PC-3 (cell line): ENCODE data around the gene CEND1. TPM values are rescaled to one million over a fixed set of nuclear protein-coding genes. Genes with fewer than 3 reads are reported as not detected.

ENCODE experiments used
- ATAC-seq: fragments of 200-7000 bp; cut with Tn5 transposase; 2 replicates; pipeline ENCODE4 v1.9.1; 2020; ENCODE audit warnings: mild to moderate bottlenecking, moderate library complexity
- BruUV-seq: library from RNA; stranded (reverse); fragments of 400-500 nt; replicated peaks from 2 replicates; lab custom pipeline; 2021; lab: Mats Ljungman, UMichigan
- CTCF ChIA-PET: fragments of 300-600 bp; sonication (Branson Sonifier 250); formaldehyde crosslinking; loops from one replicate; lab custom pipeline; 2022; ENCODE audit warnings: antibody characterized with exemption; lab: Charles Lee
- POLR2A ChIA-PET: fragments of 300-600 bp; sonication (Branson Sonifier 250); formaldehyde crosslinking; loops from one replicate; lab custom pipeline; 2022; ENCODE audit warnings: antibody characterized with exemption; ENCODE audit not compliant: unreplicated experiment; lab: Charles Lee
- DNase-seq: peaks from one replicate; pipeline ENCODE4 v3.0.0-alpha.2; 2015
- H2AFZ ChIP-seq: fragments of 300-600 bp; sonication (generic); 2 replicates; pipeline ENCODE4 v1.6.0; 2016; ENCODE audit warnings: antibody characterized with exemption, low read length
- H3F3A ChIP-seq: fragments of 300-600 bp; sonication (generic); one replicate; pipeline ENCODE4 v1.6.0; 2017; ENCODE audit warnings: antibody characterized with exemption, low read length, control low read depth, mild to moderate bottlenecking; ENCODE audit not compliant: unreplicated experiment
- H3K27ac ChIP-seq: fragments of 300-600 bp; sonication (generic); 2 replicates; pipeline ENCODE4 v1.5.1; 2016; ENCODE audit warnings: mild to moderate bottlenecking, low read length
- H3K27me3 ChIP-seq: fragments of 300-600 bp; sonication (generic); 2 replicates; pipeline ENCODE4 v1.6.1; 2016; ENCODE audit warnings: low read length, mixed read lengths
- H3K36me3 ChIP-seq: fragments of 300-600 bp; sonication (generic); 2 replicates; pipeline ENCODE4 v1.6.1; 2016; ENCODE audit warnings: low read depth, mixed run types, low read length, mixed read lengths
- H3K4me1 ChIP-seq: fragments of 300-600 bp; sonication (generic); 2 replicates; pipeline ENCODE4 v1.5.1; 2016; ENCODE audit warnings: low read length; ENCODE audit not compliant: insufficient read depth
- H3K4me2 ChIP-seq: fragments of 300-600 bp; sonication (generic); 2 replicates; pipeline ENCODE4 v1.6.0; 2016; ENCODE audit warnings: low read length
- H3K4me3 ChIP-seq: fragments of 300-600 bp; sonication (generic); 2 replicates; pipeline ENCODE4 v1.5.1; 2016; ENCODE audit warnings: mild to moderate bottlenecking, low read length, mixed read lengths
- H3K79me2 ChIP-seq: fragments of 300-600 bp; sonication (generic); 2 replicates; pipeline ENCODE4 v1.6.1; 2017; ENCODE audit warnings: low read length, mixed read lengths
- H3K9ac ChIP-seq: fragments of 300-600 bp; sonication (generic); 2 replicates; pipeline ENCODE4 v1.6.0; 2016; ENCODE audit warnings: mild to moderate bottlenecking, low read length
- H3K9me2 ChIP-seq: fragments of 300-600 bp; sonication (generic); replicated peaks from 2 replicates; pipeline ENCODE4 v1.6.1; 2016; ENCODE audit warnings: mixed run types, low read length, mixed read lengths
- H3K9me3 ChIP-seq: fragments of 300-600 bp; sonication (generic); 2 replicates; pipeline ENCODE4 v1.6.1; 2016; ENCODE audit warnings: low read length, mixed read lengths
- H4K20me1 ChIP-seq: fragments of 300-600 bp; sonication (generic); 2 replicates; pipeline ENCODE4 v1.6.1; 2016; ENCODE audit warnings: low read length, mixed read lengths
- CTCF ChIP-seq: fragments of 300-600 bp; sonication (generic); conservative IDR thresholded peaks from 2 replicates; pipeline ENCODE4 v1.5.1; 2017; ENCODE audit warnings: antibody characterized with exemption, low read depth, mild to moderate bottlenecking, low read length
- EZH2 ChIP-seq: fragments of 300-600 bp; sonication (generic); IDR thresholded peaks from one replicate; pipeline ENCODE4 v1.6.1; 2017; ENCODE audit warnings: antibody characterized with exemption, mild to moderate bottlenecking, low read length; ENCODE audit not compliant: unreplicated experiment
- EZH2phosphoT487 ChIP-seq: fragments of 300-600 bp; sonication (generic); IDR thresholded peaks from 2 replicates; pipeline ENCODE4 v1.6.1; 2018; ENCODE audit warnings: mild to moderate bottlenecking, antibody characterized with exemption, low read length, borderline replicate concordance
- intact Hi-C: fragments of 100-400 bp; cut with micrococcal nuclease; formaldehyde crosslinking; loops from 2 replicates; pipeline ENCODE4 v1.9.0; 2023
- total RNA-seq: library from RNA; depleted of rRNA; stranded (reverse); fragments of >200 nt; gene quantifications from 2 replicates; pipeline ENCODE4 v1.2.3, GENCODE V29; 2014

The CEND1 gene
- total RNA-seq, 1 experiment from 2014 or later, result not detected

DNA sequence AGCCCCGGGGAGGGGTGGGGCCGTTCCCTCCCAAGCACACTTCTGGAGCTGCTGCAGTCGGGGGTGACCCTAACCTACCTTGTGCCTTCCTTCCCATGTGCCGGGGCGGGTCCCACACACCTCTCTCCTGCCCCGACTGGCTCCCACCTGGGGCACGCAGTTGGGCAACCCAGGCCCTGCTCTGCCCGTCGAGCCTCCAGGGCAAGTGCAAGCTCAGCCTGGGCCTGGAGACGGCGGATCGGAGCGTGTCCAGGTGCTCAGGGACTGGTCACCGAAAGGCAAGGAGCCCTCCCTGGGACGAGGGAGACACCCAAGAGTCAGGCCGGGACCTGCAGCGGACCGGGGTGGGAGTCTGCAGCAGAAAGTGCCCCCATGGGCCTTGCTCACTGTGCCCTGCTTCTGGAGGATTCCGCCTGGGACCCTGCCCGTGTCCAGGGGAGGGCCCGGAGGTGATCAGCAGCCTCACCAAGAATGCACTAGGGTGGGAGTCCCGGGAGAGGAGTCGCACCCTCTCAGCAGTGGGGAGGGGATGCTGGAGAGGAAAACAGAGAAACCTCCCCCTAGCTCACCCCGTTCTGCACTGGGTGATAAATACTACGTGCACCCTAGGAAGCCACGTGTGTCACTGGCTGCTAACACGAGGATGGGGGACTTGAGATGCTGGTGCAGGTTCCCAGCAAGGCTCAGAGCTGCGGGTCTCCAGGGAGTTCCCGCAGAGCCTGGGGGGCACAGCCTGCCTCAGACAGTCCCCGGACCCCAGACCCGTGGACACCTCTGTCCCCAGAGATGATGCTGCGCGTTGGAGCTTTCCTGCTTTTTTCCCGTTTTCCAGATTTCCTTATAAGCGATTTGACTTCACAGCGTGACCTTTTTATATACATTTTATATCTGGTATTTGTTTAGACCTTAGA, 7.4 kb downstream of the CEND1 start:
- H3K79me2 ChIP-seq, result peaks cover 11% of the 10 kb centered on the region
- H3K36me3 ChIP-seq, result no peaks in the 10 kb centered on the region
- no peak overlapping the region for H2AFZ ChIP-seq
- ChIA-PET POLR2A (no interaction called here), CTCF (interaction anchor here (0.6 kb wide), 1 partner anchor 115 kb away, joined by 3 read pairs; no protein-coding TSS in a partner anchor)
- H3F3A ChIP-seq, result no peaks in the 10 kb centered on the region
- H3K9ac ChIP-seq, result no peak overlapping the region
- intact Hi-C loops, result no loop called here
- no peak for ATAC-seq
- H3K4me2 ChIP-seq, result no peak overlapping the region
- H3K4me3 ChIP-seq, result no peak overlapping the region
- H3K4me1 ChIP-seq, result peaks cover 6% of the 10 kb centered on the region; the same call in 1 of the 2 replicates
- TF ChIP-seq EZH2, result no peak
- no peak for TF ChIP-seq EZH2phosphoT487
- no peak for TF ChIP-seq CTCF
- H3K27ac ChIP-seq, result no peak overlapping the region
- no peaks in the 10 kb centered on the region for H3K27me3 ChIP-seq
- no TSS peak for BruUV-seq
- no peaks in the 10 kb centered on the region for H4K20me1 ChIP-seq
- no peaks in the 10 kb centered on the region for H3K9me3 ChIP-seq
- no peaks in the 10 kb centered on the region for H3K9me2 ChIP-seq
- no peak for DNase-seq

GRCh38 chr11:779955-780532, 9.8 kb downstream of the CEND1 start:
- H2AFZ ChIP-seq, result no peak overlapping the region
- H3K27ac ChIP-seq, result no peak overlapping the region
- ChIA-PET CTCF (no interaction called here), POLR2A (no interaction called here)
- BruUV-seq, result no TSS peak
- peaks cover 5% of the 10 kb centered on the region for H4K20me1 ChIP-seq
- H3K4me2 ChIP-seq, result no peak overlapping the region
- H3K36me3 ChIP-seq, result no peaks in the 10 kb centered on the region
- no peak overlapping the region for H3K4me3 ChIP-seq
- intact Hi-C loops, result no loop called here
- H3K4me1 ChIP-seq, result peaks cover 13% of the 10 kb centered on the region
- no peaks in the 10 kb centered on the region for H3K9me2 ChIP-seq
- H3K9me3 ChIP-seq, result no peaks in the 10 kb centered on the region
- ATAC-seq (no peak), DNase-seq (no peak)
- no peaks in the 10 kb centered on the region for H3K27me3 ChIP-seq
- H3K9ac ChIP-seq, result no peak overlapping the region
- TF ChIP-seq EZH2phosphoT487, result no peak
- H3K79me2 ChIP-seq, result peaks cover 31% of the 10 kb centered on the region
- H3F3A ChIP-seq, result no peaks in the 10 kb centered on the region

DNA sequence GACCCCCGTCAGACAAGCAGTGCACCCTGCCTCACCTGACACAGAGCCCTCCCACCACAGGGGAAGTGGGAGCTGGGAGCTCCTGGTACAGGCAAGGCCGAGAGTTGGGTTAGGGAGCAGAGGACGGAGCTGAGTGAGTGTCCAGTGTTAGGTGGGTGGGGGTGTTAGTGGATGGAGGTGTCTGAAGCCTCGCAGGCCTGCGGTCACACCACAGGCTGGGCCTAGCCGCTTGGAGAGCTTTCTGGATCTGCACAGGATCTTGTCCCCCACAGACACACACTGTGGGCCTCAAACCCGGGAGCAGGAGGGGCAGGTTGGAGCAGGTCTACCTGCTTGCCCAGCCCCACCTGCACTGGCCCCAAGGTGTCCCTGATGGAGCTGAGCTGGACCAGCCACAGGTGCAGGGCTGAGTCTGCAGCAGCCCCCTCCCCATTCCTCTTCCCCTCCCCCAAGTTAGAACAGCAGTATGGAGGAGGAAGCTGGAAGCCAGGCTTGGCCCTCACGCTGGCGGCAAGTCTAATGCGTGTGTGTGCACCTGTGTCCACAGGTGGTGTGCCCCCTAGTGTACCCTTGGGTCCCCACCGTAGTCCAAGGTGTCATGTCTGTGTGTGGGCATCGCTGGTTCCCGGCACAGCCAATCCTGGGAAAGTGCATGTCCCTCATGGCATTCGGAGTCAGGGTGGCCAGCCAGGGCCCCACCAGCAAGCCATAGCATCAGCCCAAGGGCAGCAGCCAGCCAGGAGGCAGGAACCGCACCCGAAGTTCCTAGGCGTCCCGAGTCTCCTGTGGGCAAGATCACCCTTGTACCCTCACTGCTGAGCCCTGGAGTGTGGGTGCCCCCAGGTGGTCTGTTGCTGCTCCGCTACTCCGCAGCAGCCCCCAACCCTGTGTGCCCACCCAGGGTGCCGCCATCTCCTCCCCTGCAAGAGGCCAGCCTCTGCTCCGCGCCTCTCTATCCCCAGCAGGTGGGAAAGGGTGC, 10.6 kb downstream of the CEND1 start:
- intact Hi-C loops, result no loop called here
- TF ChIP-seq CTCF, result no peak
- H3K4me2 ChIP-seq, result no peak overlapping the region
- H3K9ac ChIP-seq, result no peak overlapping the region
- no TSS peak for BruUV-seq
- no peaks in the 10 kb centered on the region for H3K27me3 ChIP-seq
- DNase-seq (no peak), ATAC-seq (no peak)
- H3K79me2 ChIP-seq, result peaks cover 39% of the 10 kb centered on the region
- CTCF ChIA-PET, result no interaction called here
- H2AFZ ChIP-seq, result no peak overlapping the region
- peaks cover 21% of the 10 kb centered on the region for H3K4me1 ChIP-seq
- no peaks in the 10 kb centered on the region for H3K9me2 ChIP-seq
- POLR2A ChIA-PET, result no interaction called here
- H3K9me3 ChIP-seq, result no peaks in the 10 kb centered on the region
- H4K20me1 ChIP-seq, result peaks cover 13% of the 10 kb centered on the region
- H3K36me3 ChIP-seq, result no peaks in the 10 kb centered on the region
- H3K4me3 ChIP-seq, result no peak overlapping the region
- H3F3A ChIP-seq, result no peaks in the 10 kb centered on the region
- H3K27ac ChIP-seq, result no peak overlapping the region
